B cell (primary cell): ENCODE results near the gene PLPPR3. TPM values are rescaled to one million over a fixed set of nuclear protein-coding genes. Genes with fewer than 3 reads are reported as not detected.

Experiments used
- ATAC-seq: fragments of 200-7000 bp; cut with Tn5 transposase; one replicate; pipeline ENCODE4 v1.10.0; 2021; ENCODE audit warnings: low read depth, mild to moderate bottlenecking, moderate number of reproducible peaks, moderate library complexity
- CTCF ChIA-PET: fragments of 350-600 bp; sonication (Branson Sonifier 250); formaldehyde crosslinking; loops from one replicate; lab custom pipeline; 2021; ENCODE audit warnings: antibody characterized with exemption, inconsistent platforms; lab: Charles Lee
- POLR2A ChIA-PET: fragments of 350-600 bp; sonication (Branson Sonifier 250); formaldehyde crosslinking; loops from one replicate; lab custom pipeline; 2021; ENCODE audit warnings: antibody characterized with exemption; lab: Charles Lee
- DNase-seq: peaks from one replicate; pipeline ENCODE4 v3.0.0; 2013
- H2AFZ ChIP-seq: 2 replicates; pipeline ENCODE4 v1.6.1; 2012; ENCODE audit warnings: mild to moderate bottlenecking, low read depth, low read length; ENCODE audit not compliant: insufficient read depth, poor library complexity, severe bottlenecking
- H3K27ac ChIP-seq, 2 donors: 1 replicate in 1 of 2; 2 replicates in 1 of 2; pipeline ENCODE4 v1.5.1; 2012 to 2013; ENCODE audit warnings: low read length in 2 of 2, mild to moderate bottlenecking in 2 of 2, moderate library complexity in 1 of 2
- H3K27me3 ChIP-seq, 4 experiments: fragments of 200-600 bp in 1 of 4; sonication (generic) in 1 of 4; replicated peaks in 1 of 4; 1 replicate in 2 of 4; 2 replicates in 2 of 4; pipeline versions ENCODE4 v1.6.1 to v1.7.0; 2013 to 2016; ENCODE audit warnings: low read length in 3 of 4, mild to moderate bottlenecking in 2 of 4, mixed read lengths in 1 of 4, moderate library complexity in 1 of 4; ENCODE audit not compliant: insufficient read depth in 4 of 4, control insufficient read depth in 3 of 4; ENCODE audit errors: control extremely low read depth in 1 of 4
- H3K36me3 ChIP-seq, 2 experiments: replicated peaks in 1 of 2; 1 replicate in 1 of 2; 2 replicates in 1 of 2; pipeline versions ENCODE4 v1.6.1 to v1.7.1; 2013; ENCODE audit warnings: low read length in 1 of 2; ENCODE audit not compliant: insufficient read depth in 2 of 2, control insufficient read depth in 1 of 2; ENCODE audit errors: control extremely low read depth in 1 of 2, extremely low read depth in 1 of 2
- H3K4me1 ChIP-seq, 2 donors: fragments of 200-600 bp in 1 of 2; sonication (generic) in 1 of 2; 1 replicate in 1 of 2; 2 replicates in 1 of 2; pipeline versions ENCODE4 v1.5.1 to v1.6.1; 2013 to 2017; ENCODE audit warnings: low read length in 2 of 2; ENCODE audit not compliant: control insufficient read depth in 2 of 2, insufficient read depth in 2 of 2
- H3K4me2 ChIP-seq: replicated peaks from 2 replicates; pipeline ENCODE3; 2012; ENCODE audit warnings: mild to moderate bottlenecking, low read depth, low read length; ENCODE audit not compliant: poor library complexity, severe bottlenecking
- H3K4me3 ChIP-seq, 5 experiments: fragments of 200-600 bp in 1 of 5; sonication (generic) in 1 of 5; 1 replicate in 3 of 5; 2 replicates in 2 of 5; pipeline versions ENCODE4 v1.5.1 to v1.7.0; 2011 to 2016; ENCODE audit warnings: low read length in 4 of 5, mild to moderate bottlenecking in 4 of 5, low read depth in 2 of 5, control low read depth in 1 of 5, moderate library complexity in 1 of 5; ENCODE audit not compliant: insufficient read depth in 1 of 5; ENCODE audit errors: control extremely low read depth in 1 of 5, extremely low read depth in 1 of 5
- H3K79me2 ChIP-seq: fragments of 200-600 bp; sonication (generic); one replicate; pipeline ENCODE4 v1.6.0; 2016; ENCODE audit warnings: low read length; ENCODE audit not compliant: control insufficient read depth, insufficient read depth
- H3K9ac ChIP-seq: fragments of 200-600 bp; sonication (generic); 2 replicates; pipeline ENCODE4 v1.6.1; 2017; ENCODE audit warnings: mild to moderate bottlenecking, low read length, moderate library complexity
- H3K9me3 ChIP-seq, 3 donors: one replicate each; pipeline versions ENCODE4 v1.6.1 to v1.7.1; 2013; ENCODE audit warnings: low read length in 2 of 3; ENCODE audit not compliant: control insufficient read depth in 2 of 3, insufficient read depth in 1 of 3; ENCODE audit errors: control extremely low read depth in 1 of 3
- H4K20me1 ChIP-seq: 2 replicates; pipeline ENCODE4 v1.6.0; 2012; ENCODE audit warnings: mild to moderate bottlenecking, low read length; ENCODE audit not compliant: insufficient read depth, control insufficient read depth, poor library complexity, severe bottlenecking
- H3K27ac Mint-ChIP-seq: one replicate; pipeline ENCODE4 v1.8.0; 2021; ENCODE audit warnings: mixed read lengths
- H3K27me3 Mint-ChIP-seq: one replicate; pipeline ENCODE4 v1.8.0; 2021; ENCODE audit warnings: mixed read lengths
- H3K4me1 Mint-ChIP-seq: one replicate; pipeline ENCODE4 v1.8.0; 2021; ENCODE audit warnings: mixed read lengths
- H3K4me3 Mint-ChIP-seq: one replicate; pipeline ENCODE4 v1.8.0; 2021; ENCODE audit warnings: mixed read lengths
- H3K9me3 Mint-ChIP-seq: one replicate; pipeline ENCODE4 v1.8.0; 2022; ENCODE audit warnings: mixed read lengths; ENCODE audit not compliant: insufficient read depth
- CTCF ChIP-seq: fragments of 200-600 bp; IDR thresholded peaks from one replicate; pipeline ENCODE4 v1.8.0; 2022; ENCODE audit warnings: antibody characterized with exemption, mild to moderate bottlenecking
- EZH2 ChIP-seq: IDR thresholded peaks from 2 replicates; pipeline ENCODE4 v1.6.1; 2012; ENCODE audit warnings: borderline replicate concordance, low read depth, mild to moderate bottlenecking, moderate library complexity, low read length; ENCODE audit not compliant: insufficient read depth, poor library complexity, severe bottlenecking
- WGBS: methylation state at CpG from one replicate; pipeline ENCODE4 v1.1.5; 2013; ENCODE audit warnings: missing lambda C conversion rate; ENCODE audit not compliant: insufficient coverage; 5-methylcytosine and 5-hydroxymethylcytosine counted together
- intact Hi-C: fragments of 100-400 bp; cut with micrococcal nuclease; formaldehyde crosslinking; loops from one replicate; pipeline ENCODE4 v1.10.0; 2022
- polyA plus RNA-seq: library from polyadenylated mRNA; depleted of rRNA; stranded (reverse); fragments of >200 nt; gene quantifications from 2 replicates; pipeline ENCODE4 v1.2.3, GENCODE V29; 2012
- total RNA-seq, 2 donors: library from RNA; stranded (reverse); fragments of 120-200 nt in 1 of 2; gene quantifications; 1 replicate in 1 of 2; 2 replicates in 1 of 2; pipeline versions ENCODE4 v1.2.3 to v1.2.4, GENCODE V29; 2013 to 2022

The PLPPR3 gene
- total and polyA plus RNA-seq, 2 donors (not counting 1 experiment from before 2014, with no cell fraction given): not detected

- Histone ChIP-seq H2AFZ (no peak overlapping the region), H3K27me3 (no peaks in the 10 kb centered on the region), H3K27ac (no peak overlapping the region), H4K20me1 (peaks cover 91% of the 10 kb centered on the region), H3K9ac (no peak overlapping the region), H3K9me3 (no peaks in the 10 kb centered on the region), H3K4me3 (no peak overlapping the region), H3K4me1 (no peaks in the 10 kb centered on the region), H3K36me3 (peaks cover 6 to 73% of the 10 kb centered on the region in 2 experiments), H3K79me2 (peaks cover 47% of the 10 kb centered on the region), H3K4me2 (no peak overlapping the region)
- no peaks in the 10 kb centered on the region for H3K9me3 Mint-ChIP-seq
- POLR2A ChIA-PET: no interaction called here
- DNase-seq (no peak), ATAC-seq (no peak)
- intact Hi-C loops: no loop called here
- CTCF ChIA-PET: no interaction called here
- no peak overlapping the region for H3K4me3 Mint-ChIP-seq
- no peak overlapping the region for H3K27ac Mint-ChIP-seq
- peaks cover under 1% of the 10 kb centered on the region for H3K4me1 Mint-ChIP-seq
- no peak for TF ChIP-seq EZH2
- WGBS: 97% methylated on average over 24 of the region's 26 CpGs
- no peaks in the 10 kb centered on the region for H3K27me3 Mint-ChIP-seq
These were observed 13.4 kb downstream of the PLPPR3 start for GRCh38 chr19:808423-808775.

GRCh38 chr19:807627-808422 lies 13.9 kb downstream of the PLPPR3 start:
- Histone ChIP-seq H3K36me3 (peaks cover 6 to 77% of the 10 kb centered on the region in 2 experiments), H4K20me1 (peaks cover 94% of the 10 kb centered on the region), H3K4me1 (no peaks in the 10 kb centered on the region), H2AFZ (no peak overlapping the region), H3K4me2 (no peak overlapping the region), H3K79me2 (peaks cover 53% of the 10 kb centered on the region), H3K27ac (no peak overlapping the region), H3K9me3 (no peaks in the 10 kb centered on the region), H3K4me3 (no peak overlapping the region), H3K9ac (no peak overlapping the region), H3K27me3 (no peaks in the 10 kb centered on the region)
- CTCF ChIA-PET: no interaction called here
- no peak for TF ChIP-seq CTCF
- no peak overlapping the region for H3K4me3 Mint-ChIP-seq
- peaks cover 4% of the 10 kb centered on the region for H3K4me1 Mint-ChIP-seq
- ATAC-seq (no peak), DNase-seq (no peak)
- WGBS: 97% methylated on average over 40 of the region's 44 CpGs
- no peaks in the 10 kb centered on the region for H3K9me3 Mint-ChIP-seq
- intact Hi-C loops: no loop called here
- no peaks in the 10 kb centered on the region for H3K27me3 Mint-ChIP-seq
- H3K27ac Mint-ChIP-seq: no peak overlapping the region
- POLR2A ChIA-PET: no interaction called here
